ENCODE measurements around the gene SAMD7. TPM values are rescaled to one million over a fixed set of nuclear protein-coding genes. Genes with fewer than 3 reads are reported as not detected.

The SAMD7 gene, protein sequence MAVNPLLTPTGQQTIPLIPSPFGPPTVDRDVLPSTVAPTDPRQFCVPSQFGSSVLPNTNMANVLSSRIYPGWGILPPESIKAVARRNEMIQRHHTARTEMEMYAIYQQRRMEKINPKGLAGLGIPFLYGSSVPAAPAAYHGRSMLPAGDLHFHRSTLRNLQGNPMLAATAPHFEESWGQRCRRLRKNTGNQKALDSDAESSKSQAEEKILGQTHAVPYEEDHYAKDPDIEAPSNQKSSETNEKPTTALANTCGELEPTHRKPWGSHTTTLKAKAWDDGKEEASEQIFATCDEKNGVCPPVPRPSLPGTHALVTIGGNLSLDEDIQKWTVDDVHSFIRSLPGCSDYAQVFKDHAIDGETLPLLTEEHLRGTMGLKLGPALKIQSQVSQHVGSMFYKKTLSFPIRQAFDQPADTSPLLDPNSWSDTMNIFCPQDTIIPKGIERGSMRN
- polyA plus RNA-seq (ENCODE audit: insufficient read length in 3 of 3), result not detected

DNA sequence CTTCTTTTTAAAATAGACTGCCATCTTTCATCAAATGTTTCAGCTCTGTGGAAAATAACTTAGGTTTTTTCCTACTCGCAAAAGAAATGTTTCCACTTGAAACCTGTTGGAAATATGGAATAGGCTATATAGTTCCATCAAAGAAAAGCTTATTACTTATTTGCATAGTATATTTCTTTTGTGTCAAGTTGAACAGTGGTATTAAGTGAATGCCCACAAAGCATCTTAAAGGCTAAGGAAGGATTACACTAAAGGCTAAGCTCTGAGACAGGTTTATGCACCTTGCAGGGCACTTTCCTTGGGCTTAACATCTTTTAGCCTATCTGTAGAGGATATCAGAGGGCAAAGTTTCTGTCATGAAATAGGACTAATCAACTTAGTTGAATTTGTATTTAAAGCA is at the start of gene SAMD7:
Gene SAMD7, plus strand, starts transcription at position 301 of the 400 bp plus-strand sequence. CDS start 7,927 bp downstream, outside the sequence.
- no peak for DNase-seq (ENCODE audit: low read depth in 3 of 3, low spot score in 2 of 3)

DNA sequence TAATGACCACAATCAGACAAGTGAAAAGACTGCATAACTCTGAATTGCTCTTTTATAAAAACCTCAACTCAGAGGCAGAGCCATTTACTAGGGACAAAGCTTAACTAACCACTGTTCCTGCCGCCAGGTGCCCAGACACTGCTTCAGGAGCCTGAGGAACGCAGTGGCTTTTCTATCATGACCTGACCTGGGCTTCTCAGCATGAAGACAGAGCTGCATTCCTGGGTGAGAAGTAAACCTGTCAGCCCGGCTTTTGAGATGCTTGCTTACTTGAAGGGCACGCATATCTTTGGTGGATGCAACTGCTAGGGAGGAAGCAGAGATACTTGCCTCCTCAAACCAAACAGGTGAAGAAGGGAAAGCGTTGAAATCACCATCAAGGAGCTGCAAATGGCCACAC is 49.5 kb upstream of the SAMD7 start:
- no peak for DNase-seq (ENCODE audit: low read depth in 3 of 3, low spot score in 2 of 3)

DNA sequence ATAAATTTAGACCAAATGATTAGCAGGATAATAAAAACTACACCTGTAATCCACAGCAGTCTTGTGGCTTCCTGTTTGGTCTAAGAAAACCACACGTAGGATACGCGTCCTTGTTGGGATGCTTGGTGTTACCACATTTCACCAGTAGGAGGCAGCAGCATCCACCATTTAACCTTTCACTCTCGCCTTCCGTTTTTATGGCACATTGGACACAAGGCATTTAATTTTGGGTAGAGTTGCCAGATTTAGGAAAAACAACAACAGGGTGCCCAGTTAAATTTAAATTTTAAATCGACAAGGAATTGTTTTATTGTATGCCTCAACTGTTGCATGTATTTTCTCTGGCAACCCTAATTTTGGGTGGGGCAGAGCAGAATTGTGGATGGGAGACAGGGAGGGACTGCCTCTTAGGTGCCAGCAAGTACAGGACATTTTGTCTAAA is 47.9 kb upstream of the SAMD7 start:
- peak; percentile 58 to 77 (median 73) for DNase-seq (ENCODE audit: low read depth in 3 of 3, low spot score in 2 of 3)

DNA sequence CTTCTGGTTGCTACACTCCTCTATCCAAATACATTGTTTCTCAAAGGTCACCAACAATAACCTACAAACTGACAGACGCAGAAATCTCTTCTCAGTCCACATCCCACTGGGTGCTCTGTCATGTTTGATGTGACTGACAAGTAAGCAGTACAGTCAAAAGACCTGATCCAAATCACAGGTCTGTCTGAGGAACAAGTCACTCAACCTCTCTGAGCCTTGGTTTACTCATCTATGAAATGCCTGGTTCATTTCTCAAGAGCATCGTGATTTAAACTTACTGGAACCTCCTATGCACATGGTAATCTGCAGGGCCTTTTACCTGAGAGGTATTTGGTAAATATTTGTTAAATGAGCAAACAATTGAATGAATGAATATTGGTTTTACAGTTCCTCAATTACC is 47.1 kb upstream of the SAMD7 start:
- no peak for DNase-seq (ENCODE audit: low read depth in 3 of 3, low spot score in 2 of 3)

DNA sequence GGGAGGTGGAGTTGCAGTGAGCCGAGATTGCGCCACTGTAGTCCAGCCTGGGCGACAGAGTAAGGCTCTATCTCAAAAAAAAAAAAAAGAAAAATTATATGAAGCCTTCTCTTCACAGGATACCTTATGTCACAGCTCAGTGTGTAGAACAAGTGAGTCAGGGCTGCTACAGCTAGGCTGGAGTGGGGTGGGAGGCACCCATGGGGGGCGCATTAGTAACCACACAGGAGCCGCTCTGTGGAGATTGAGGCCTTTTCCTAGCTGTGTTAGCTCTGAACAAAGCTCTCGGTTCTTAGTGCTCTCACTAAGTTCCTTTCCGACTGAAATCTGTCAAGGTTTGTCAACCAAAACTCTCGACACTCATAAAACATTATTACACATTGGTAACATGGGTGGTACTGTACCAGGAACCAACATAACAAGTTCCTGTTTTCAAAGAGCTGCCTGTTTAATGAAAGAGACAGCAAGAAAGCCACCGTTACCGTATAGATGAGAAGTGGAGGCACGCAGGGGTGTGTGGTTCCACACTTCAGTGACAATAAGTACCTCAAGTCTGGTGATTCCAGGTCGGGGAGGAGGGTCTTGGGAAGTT is 46.1 kb upstream of the SAMD7 start:
- DNase-seq (ENCODE audit: low read depth in 3 of 3, low spot score in 2 of 3), result no peak

DNA sequence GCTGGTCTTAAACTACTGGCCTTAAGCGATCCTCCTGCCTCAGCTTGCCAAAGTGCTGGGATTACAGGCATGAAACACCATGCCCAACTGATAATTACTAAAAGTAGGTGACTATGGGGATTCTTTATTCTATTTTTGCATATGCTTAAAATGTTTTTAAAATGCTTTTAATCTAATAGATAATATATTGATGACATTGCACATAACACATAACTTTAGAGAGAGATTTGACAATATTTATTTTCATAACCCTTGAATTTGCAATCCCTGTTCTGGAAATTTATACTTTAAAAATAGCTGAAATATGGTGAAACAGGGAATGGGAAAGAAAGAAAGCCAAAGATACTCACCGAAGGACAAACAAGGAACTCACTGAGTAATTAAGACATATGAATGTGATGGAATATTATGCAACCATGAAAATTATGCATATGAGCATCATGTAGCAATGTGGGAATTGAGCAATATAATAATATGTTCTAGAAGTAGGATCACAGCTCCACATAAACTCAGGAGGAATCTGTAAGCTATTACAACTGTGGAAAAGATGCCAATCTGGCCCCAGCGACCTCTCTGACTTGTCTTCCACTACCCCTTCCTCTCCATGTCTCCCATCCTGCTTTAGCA is 43.7 kb upstream of the SAMD7 start:
- DNase-seq (ENCODE audit: low read depth in 3 of 3, low spot score in 2 of 3), result no peak

DNA sequence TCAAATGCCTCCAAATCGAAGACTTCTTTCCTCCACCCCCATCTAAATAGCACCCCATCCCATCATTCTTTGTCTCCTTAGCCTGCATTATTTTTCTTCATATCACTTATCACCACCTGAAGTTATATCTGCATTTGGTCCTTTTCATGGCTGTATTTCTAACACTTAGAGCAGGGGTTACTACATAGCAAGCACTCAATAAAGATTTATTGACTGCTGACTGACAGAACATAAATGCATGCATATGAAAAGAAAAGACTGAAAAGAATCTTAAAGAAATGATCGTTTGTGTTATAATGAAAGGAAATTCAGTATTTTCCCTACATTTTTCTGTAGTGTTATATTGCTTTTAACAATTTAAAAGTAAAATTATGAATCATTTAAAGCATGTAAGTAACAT is 43.0 kb upstream of the SAMD7 start:
- no peak for DNase-seq (ENCODE audit: low read depth in 3 of 3, low spot score in 2 of 3)

DNA sequence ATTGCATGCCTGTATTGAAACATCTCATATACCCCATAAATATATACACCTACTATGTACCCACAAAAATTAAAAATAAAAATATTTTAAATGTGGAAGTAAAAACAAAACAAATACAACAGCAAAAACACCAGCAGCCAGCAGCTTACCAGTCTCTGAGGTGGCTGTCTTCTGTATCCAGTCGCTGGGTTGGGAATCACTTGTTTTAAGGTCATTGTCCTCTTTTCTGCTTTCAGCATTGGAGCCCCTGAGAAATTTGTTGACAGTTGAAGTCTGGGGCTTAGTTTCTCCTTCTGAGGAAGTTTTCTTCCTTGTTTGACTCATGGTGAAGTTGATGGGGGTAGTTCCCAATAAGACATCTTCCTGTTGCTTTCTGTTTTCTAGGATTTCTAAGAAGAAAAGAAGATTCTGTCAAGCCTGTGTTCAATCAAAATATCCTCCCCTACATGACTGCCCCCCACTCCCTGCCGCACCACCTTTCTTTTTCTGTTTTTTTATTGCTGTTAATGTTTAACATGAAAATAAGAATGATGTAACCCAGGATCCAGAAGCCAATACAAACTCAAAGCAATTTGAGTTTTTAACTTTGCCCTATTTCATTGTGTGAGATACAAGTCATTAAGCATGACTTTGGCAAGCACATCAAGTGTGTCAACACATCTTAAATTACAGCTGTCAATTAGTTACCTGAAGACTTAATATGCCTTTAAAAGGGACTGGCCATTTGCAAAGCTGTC is 41.7 kb upstream of the SAMD7 start, which contains the start of gene LRRC31:
Gene LRRC31, minus strand, starts transcription at position 452 of the 737 bp plus-strand sequence. Its CDS starts 128 bp downstream, at position 324.
- no peak for DNase-seq (ENCODE audit: low read depth in 3 of 3, low spot score in 2 of 3)

DNA sequence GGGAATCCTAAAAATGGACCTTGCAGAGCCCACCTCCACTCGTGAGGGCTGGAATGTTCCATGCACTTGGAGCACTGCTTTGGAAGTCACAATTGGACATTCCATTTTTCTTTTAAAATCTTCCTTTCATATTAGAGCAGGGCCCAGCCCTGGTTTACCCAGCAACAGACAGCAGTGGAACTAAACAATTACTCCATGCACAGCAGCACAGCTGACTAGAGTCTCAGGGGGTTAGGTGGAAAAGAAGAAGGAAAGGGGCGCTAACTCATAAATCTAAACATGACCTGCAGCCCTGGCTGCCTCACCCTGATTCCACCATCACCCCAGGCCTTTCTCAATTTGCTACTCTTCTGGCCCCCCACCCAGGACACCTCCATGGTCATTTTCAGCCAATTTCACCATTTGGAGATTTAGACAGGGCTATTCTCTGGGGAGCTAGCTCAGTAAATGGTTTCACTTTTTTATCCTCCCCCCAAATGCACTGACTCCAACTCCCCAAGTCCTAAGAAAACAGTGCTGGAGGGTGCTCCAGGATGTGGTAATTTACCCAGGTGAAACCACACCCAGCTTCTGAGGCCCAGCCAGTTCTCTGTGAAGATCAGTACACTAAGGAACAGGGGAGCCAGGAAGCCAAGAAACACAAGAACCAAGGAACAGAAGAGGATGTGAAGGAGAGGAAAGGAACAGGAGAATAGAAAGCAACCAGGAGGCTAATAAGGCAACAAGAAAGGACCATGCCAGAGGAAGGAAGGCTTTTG is 40.1 kb upstream of the SAMD7 start:
- DNase-seq (ENCODE audit: low read depth in 3 of 3, low spot score in 2 of 3), result no peak

DNA sequence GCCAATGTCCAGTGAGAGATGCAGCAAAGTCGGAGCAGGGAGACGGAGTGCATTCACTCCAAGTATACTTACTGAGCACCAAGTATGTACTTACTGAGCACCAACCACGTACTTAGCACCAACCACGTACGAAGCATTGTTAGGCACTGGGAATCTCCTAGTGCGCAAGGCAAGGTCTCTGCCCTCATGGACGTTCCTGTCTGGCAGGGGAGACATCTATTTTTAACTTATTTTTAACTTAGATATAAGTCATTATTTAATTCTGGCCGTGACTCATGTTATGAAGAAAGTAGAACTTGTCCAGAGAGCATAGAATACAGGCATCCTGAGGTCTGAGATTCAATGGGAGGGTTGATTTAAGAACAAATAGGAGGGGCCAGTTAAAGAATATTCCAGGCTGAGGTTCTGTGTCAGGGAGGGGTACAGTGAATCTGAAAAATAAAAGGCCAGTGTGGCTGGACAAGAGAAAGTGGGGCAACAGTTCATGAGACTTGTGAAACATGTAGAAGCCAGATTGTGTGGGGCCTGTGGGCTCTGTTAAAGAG is 32.3 kb upstream of the SAMD7 start:
- no peak for DNase-seq (ENCODE audit: low read depth in 3 of 3, low spot score in 2 of 3)

DNA sequence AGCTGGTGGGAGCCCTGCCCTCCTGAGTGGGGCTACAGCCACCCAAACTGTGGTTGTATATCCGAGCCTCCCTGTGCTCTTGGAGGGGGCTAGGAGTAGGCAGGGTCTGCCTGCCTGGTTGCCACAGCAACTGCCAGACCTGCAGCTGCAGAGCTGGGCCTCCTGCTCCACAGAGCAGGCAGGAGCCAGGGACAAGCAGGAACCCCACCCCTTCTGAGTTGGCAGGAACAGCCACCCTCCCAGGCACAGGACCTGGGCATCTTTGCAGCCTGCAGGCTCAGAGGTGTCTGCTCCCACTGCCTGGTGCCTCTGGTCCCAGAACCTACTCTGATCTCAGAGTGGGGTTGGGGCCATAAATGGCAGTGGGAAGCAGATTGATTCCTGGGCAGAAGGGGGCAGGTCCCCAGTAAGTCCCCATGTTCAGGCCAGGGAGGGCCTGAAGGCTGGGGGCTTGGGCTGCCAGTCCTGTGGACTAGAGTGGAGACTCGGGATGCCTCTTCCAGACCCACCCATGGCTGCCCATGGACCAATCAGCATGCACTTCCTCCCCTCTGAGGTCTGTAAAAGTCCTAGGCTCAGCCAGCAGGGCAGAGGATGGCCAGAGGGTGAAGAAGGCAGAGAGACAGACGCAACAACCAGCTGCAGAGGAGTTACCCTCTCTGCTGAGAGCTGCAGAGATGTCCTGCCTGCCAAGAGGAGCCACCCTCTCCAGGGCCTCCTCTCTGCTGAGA is 31.4 kb upstream of the SAMD7 start:
- no peak for DNase-seq (ENCODE audit: low read depth in 3 of 3, low spot score in 2 of 3)

DNA sequence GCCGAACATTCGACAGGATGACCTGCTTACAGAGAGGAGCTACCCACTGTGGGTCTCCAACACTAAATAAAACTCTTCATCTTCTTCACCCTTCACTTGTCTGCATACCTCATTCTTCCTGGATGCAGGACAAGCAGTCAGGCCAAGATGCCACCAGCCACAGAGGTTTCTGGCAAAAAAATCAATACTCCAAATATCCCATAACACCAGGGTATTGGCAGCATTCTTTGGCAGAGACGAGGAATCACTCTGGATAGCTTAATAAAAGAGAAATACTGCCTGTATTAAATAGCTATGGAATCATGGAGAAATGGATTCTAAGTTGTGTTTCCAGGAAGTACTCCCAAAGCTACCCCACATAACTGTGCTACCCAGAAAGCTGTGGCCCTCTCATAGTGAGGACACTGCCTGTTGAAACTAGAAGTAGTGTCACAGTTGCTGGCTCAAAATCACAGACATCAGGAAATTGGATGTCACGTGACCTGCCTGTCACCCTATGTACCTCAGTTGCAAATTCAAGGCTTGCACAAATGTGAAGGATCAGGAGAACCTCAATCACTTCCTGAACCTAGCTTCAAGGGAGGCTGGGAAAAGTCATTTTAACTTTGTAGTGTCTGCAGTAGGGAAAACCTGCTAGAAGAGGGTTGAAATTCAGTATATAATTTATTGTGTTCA is 30.7 kb upstream of the SAMD7 start:
- no peak for DNase-seq (ENCODE audit: low read depth in 3 of 3, low spot score in 2 of 3)

DNA sequence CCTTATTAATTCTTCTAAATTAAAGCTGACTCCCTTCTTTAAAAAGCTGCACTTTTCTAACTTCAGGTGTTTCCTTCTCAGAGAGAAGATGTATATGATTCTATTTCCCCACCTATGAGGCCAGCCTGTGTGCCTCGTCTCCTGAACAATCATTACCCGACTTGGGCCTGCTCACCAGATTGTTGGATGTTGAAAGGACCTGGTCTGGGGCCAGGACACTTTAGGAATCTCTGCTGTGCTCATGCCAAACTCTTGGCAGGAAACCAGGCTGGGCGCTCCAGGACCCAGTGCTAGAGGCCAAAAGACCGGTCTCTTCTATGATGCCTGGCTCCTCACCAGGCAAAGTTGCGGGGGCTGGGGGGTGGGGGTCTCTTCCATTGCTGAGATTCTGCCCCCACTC is 24.7 kb upstream of the SAMD7 start:
- DNase-seq (ENCODE audit: low read depth in 3 of 3, low spot score in 2 of 3), result no peak

DNA sequence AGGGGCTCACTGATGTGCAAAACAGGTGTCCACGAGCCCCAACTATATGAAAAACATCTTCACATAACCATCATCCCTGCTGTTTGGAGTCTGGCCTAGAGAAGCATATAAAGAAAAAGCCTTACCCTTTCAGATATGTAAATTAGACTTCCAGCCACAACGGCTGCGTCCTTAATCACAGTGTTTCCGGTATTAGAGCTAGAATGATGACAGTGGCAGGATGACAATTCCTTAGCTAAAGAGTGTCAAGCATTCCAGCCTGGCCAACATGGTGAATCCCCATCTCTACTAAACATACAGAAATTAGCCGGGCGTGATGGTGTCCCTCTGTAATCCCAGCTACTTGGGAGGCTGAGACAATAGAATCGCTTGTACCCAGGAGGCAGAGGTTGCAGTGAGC is 19.5 kb upstream of the SAMD7 start:
- DNase-seq (ENCODE audit: low read depth in 3 of 3, low spot score in 2 of 3), result no peak

DNA sequence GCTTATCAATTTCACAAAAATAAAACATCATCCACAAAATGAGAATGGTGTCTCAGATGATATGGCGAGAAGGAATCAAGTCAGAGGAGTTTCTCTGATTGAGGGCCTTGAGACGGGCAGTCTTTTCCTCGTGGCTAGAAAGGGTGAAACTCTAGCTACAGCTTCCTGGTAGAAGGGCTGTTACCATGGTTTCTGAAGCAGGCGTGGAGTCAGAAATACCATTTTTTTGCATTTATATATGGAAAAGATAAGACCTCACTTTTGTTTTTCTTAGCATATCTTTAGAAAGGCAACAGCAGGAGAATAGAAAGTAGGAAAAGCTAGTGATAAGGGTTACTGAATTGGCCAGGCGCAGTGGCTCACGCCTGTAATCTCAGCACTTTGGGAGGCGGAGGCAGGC is 17.3 kb upstream of the SAMD7 start:
- no peak for DNase-seq (ENCODE audit: low read depth in 3 of 3, low spot score in 2 of 3)

DNA sequence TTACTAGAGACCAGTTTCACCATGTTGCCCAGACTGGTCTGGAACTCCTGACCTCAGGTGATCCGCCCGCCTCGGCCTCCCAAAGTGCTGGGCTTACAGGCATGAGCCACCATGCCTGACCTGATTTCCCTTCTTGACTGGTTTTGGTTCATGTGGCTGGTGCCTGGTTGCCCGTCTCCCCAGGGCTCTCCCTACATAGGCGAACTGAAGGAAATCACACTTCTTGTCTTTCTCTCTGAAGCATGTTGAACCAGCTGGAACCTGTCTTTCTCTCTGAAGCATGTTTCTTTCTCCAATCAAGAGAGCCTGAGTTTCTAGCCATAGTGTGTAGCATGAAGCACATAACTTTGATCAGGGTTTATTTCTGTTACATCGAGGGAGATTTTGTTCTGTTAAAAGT is 16.3 kb upstream of the SAMD7 start:
- DNase-seq (ENCODE audit: low read depth in 3 of 3, low spot score in 2 of 3), result no peak

DNA sequence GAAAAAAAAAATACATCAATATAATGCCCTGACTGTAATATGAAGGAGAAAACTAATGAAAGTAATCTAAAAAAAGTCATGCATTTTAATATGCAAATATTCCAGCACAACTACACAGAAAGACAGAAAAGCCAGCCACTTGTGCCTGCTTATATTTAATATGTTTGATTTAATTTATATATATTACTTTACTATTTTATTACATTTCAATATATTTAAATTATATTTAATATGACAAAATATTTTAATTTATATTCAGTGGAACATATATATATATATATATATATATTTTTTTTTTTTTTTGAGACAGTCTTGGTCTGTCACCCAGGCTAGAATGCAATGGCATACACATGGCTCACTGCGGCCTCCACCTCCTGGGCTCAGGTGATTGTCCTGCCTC is 14.1 kb upstream of the SAMD7 start:
- no peak for DNase-seq (ENCODE audit: low read depth in 3 of 3, low spot score in 2 of 3)

DNA sequence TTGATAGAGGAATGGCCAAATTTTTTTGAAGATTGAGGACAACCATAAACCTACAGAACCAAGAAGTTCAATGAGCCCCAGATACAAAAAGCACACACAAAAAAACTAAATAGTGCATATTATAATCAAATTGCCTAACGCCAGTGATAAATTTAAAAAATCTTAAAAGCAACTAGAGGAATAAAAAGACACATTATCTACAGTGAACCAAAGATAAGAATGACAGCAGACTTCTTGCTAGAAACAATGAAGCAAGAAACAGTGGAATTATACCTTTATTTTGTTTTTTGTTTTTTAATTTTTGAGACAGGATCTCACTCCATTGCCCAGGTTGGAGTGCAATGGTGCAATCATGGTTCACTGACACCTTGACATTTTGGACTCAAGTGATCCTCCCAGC is 9.9 kb upstream of the SAMD7 start:
- no peak for DNase-seq (ENCODE audit: low read depth in 3 of 3, low spot score in 2 of 3)

DNA sequence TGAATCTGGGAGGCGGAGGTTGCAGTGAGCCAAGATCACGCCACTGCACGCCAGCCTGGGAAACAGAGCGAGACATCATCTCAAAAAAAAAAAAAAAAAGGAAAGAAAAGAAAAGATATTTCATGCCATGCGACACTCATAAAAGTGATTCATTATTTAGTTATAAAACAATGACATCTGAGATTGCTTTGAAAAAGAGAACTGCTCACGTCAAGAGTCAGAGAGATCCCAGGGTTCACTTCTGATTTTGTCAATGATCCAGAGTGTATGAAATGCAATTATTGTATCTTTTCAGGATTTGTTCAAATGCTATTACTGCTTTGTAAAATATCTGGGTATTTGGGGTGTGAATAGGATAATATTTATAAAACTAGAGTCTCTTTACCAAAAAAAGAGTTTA is 6.0 kb upstream of the SAMD7 start:
- no peak for DNase-seq (ENCODE audit: low read depth in 3 of 3, low spot score in 2 of 3)

Data from right renal cortex interstitium (tissue), 3 donors.